Measurements from ENCODE around the gene GNAS-AS1.

GNAS-AS1 gene

GRCh38 chr20:58794510-58795180 lies 56.1 kb downstream of the GNAS-AS1 start:
- peaks cover 29% of the 10 kb centered on the region for H3K27me3 Mint-ChIP-seq (ENCODE audit: low read depth, poor library complexity)
- H3K27ac Mint-ChIP-seq = no peak overlapping the region
- DNase-seq = peak; percentile 9
- no peak overlapping the region for H3K4me3 Mint-ChIP-seq
- no peaks in the 10 kb centered on the region for H3K4me1 Mint-ChIP-seq
- H3K36me3 Mint-ChIP-seq (ENCODE audit: low read depth) = no peaks in the 10 kb centered on the region
- no peak for TF ChIP-seq CTCF (IDR thresholded peaks at IDR 0.05)
- no peaks in the 10 kb centered on the region for H3K9me3 Mint-ChIP-seq

GRCh38 chr20:58793512-58794420 lies 56.9 kb downstream of the GNAS-AS1 start:
- peaks cover 8% of the 10 kb centered on the region for H3K4me1 Mint-ChIP-seq
- H3K36me3 Mint-ChIP-seq (ENCODE audit: low read depth) = no peaks in the 10 kb centered on the region
- H3K27ac Mint-ChIP-seq = no peak overlapping the region
- no peak for DNase-seq
- H3K9me3 Mint-ChIP-seq = no peaks in the 10 kb centered on the region
- TF ChIP-seq CTCF (IDR thresholded peaks at IDR 0.05) = no peak
- peaks cover 31% of the 10 kb centered on the region for H3K27me3 Mint-ChIP-seq (ENCODE audit: low read depth, poor library complexity)
- H3K4me3 Mint-ChIP-seq = no peak overlapping the region

GRCh38 chr20:58792426-58792825 lies 58.3 kb downstream of the GNAS-AS1 start:
- no peak for DNase-seq
- Mint-ChIP-seq H3K4me3 (no peak overlapping the region), H3K4me1 (peaks cover 17% of the 10 kb centered on the region)

GRCh38 chr20:58791286-58791685 lies 59.4 kb downstream of the GNAS-AS1 start:
- H3K4me1 Mint-ChIP-seq = peaks cover 18% of the 10 kb centered on the region
- H3K9me3 Mint-ChIP-seq = no peaks in the 10 kb centered on the region
- no peak overlapping the region for H3K27ac Mint-ChIP-seq
- DNase-seq = no peak
- peaks cover 20% of the 10 kb centered on the region for H3K27me3 Mint-ChIP-seq (ENCODE audit: low read depth, poor library complexity)
- H3K4me3 Mint-ChIP-seq = no peak overlapping the region
- TF ChIP-seq CTCF (IDR thresholded peaks at IDR 0.05) = no peak
- no peaks in the 10 kb centered on the region for H3K36me3 Mint-ChIP-seq (ENCODE audit: low read depth)

More at GRCh38 chr20:58792426-58792825, 58.3 kb downstream of the GNAS-AS1 start:
- no peak for TF ChIP-seq CTCF (IDR thresholded peaks at IDR 0.05)
- Mint-ChIP-seq H3K27me3 (ENCODE audit: low read depth, poor library complexity) (peaks cover 24% of the 10 kb centered on the region), H3K27ac (no peak overlapping the region), H3K9me3 (no peaks in the 10 kb centered on the region), H3K36me3 (ENCODE audit: low read depth) (no peaks in the 10 kb centered on the region)

- no peak for TF ChIP-seq CTCF (IDR thresholded peaks at IDR 0.05)
- no peaks in the 10 kb centered on the region for H3K36me3 Mint-ChIP-seq (ENCODE audit: low read depth)
- H3K27ac Mint-ChIP-seq = no peak overlapping the region
- no peak for DNase-seq
- H3K4me1 Mint-ChIP-seq = peaks cover 18% of the 10 kb centered on the region
- peaks cover 19% of the 10 kb centered on the region for H3K27me3 Mint-ChIP-seq (ENCODE audit: low read depth, poor library complexity)
- H3K9me3 Mint-ChIP-seq = no peaks in the 10 kb centered on the region
- no peak overlapping the region for H3K4me3 Mint-ChIP-seq
Observed at GRCh38 chr20:58790454-58790853, 60.2 kb downstream of the GNAS-AS1 start.
